H9 (cell line): ENCODE data around the gene MPP1. TPM values are rescaled to one million over a fixed set of nuclear protein-coding genes. Genes with fewer than 3 reads are reported as not detected.

ENCODE experiments used
- DNase-seq: peaks from one replicate; pipeline ENCODE4 v3.0.0-alpha.2; 2017
- H2AFZ ChIP-seq: one replicate; pipeline ENCODE4 v1.6.1; 2013; ENCODE audit warnings: mild to moderate bottlenecking, low read length, control low read depth, moderate library complexity
- H2AK5ac ChIP-seq: 2 replicates; pipeline ENCODE4 v1.6.1; 2013; ENCODE audit warnings: low read length, control low read depth, mixed read lengths; ENCODE audit not compliant: insufficient read length
- H2BK120ac ChIP-seq: one replicate; pipeline ENCODE4 v1.6.1; 2013; ENCODE audit warnings: low read depth, mild to moderate bottlenecking, low read length, control low read depth, inconsistent platforms; ENCODE audit not compliant: poor library complexity, severe bottlenecking
- H2BK12ac ChIP-seq: 2 replicates; pipeline ENCODE4 v1.6.1; 2013; ENCODE audit warnings: low read length, control low read depth, mixed read lengths, low read depth; ENCODE audit not compliant: insufficient read length
- H2BK15ac ChIP-seq: 2 replicates; pipeline ENCODE4 v1.6.1; 2013; ENCODE audit warnings: low read depth, low read length, control low read depth
- H2BK20ac ChIP-seq: one replicate; pipeline ENCODE4 v1.6.1; 2013; ENCODE audit warnings: low read depth, mild to moderate bottlenecking, low read length, control low read depth, inconsistent platforms; ENCODE audit not compliant: poor library complexity, severe bottlenecking
- H2BK5ac ChIP-seq: 2 replicates; pipeline ENCODE4 v1.6.1; 2013; ENCODE audit warnings: low read length, control low read depth, mixed read lengths; ENCODE audit not compliant: insufficient read length
- H3K14ac ChIP-seq: 2 replicates; pipeline ENCODE4 v1.6.1; 2013; ENCODE audit warnings: low read length, control low read depth; ENCODE audit not compliant: insufficient read depth
- H3K18ac ChIP-seq: 2 replicates; pipeline ENCODE4 v1.6.1; 2013; ENCODE audit warnings: low read depth, mild to moderate bottlenecking, mixed read lengths, low read length, control low read depth; ENCODE audit not compliant: insufficient read length
- H3K23ac ChIP-seq: 2 replicates; pipeline ENCODE4 v1.6.1; 2013; ENCODE audit warnings: low read length, control low read depth, mixed read lengths, low read depth; ENCODE audit not compliant: insufficient read length
- H3K23me2 ChIP-seq: 2 replicates; pipeline ENCODE4 v1.6.1; 2013; ENCODE audit warnings: low read depth, mild to moderate bottlenecking, mixed read lengths, low read length, control low read depth; ENCODE audit not compliant: insufficient read length, poor library complexity, severe bottlenecking
- H3K27ac ChIP-seq: 2 replicates; pipeline ENCODE4 v1.5.1; 2013; ENCODE audit warnings: low read length, control low read depth, mixed read lengths, low read depth; ENCODE audit not compliant: insufficient read length
- H3K27me3 ChIP-seq: 2 replicates; pipeline ENCODE4 v1.6.1; 2013; ENCODE audit warnings: low read length, control low read depth, inconsistent platforms; ENCODE audit not compliant: insufficient read depth
- H3K4ac ChIP-seq: 2 replicates; pipeline ENCODE4 v1.6.1; 2013; ENCODE audit warnings: low read depth, mild to moderate bottlenecking, control low read depth, inconsistent platforms, low read length, moderate library complexity
- H3K4me1 ChIP-seq: 2 replicates; pipeline ENCODE4 v1.6.1; 2013; ENCODE audit warnings: low read length, control low read depth, inconsistent platforms; ENCODE audit not compliant: insufficient read depth
- H3K4me2 ChIP-seq: 2 replicates; pipeline ENCODE4 v1.6.1; 2013; ENCODE audit warnings: low read length, control low read depth, mixed read lengths; ENCODE audit not compliant: insufficient read length, insufficient read depth
- H3K56ac ChIP-seq: 2 replicates; pipeline ENCODE4 v1.6.1; 2013; ENCODE audit warnings: low read depth, mild to moderate bottlenecking, mixed read lengths, low read length, control low read depth; ENCODE audit not compliant: insufficient read length
- H3K79me1 ChIP-seq: 2 replicates; pipeline ENCODE4 v1.6.1; 2013; ENCODE audit warnings: low read depth, mild to moderate bottlenecking, moderate library complexity, low read length, control low read depth, inconsistent platforms; ENCODE audit not compliant: insufficient read depth, poor library complexity, severe bottlenecking
- H3K79me2 ChIP-seq: 2 replicates; pipeline ENCODE4 v1.6.1; 2013; ENCODE audit warnings: low read length, control low read depth, inconsistent platforms; ENCODE audit not compliant: insufficient read depth
- H3K9ac ChIP-seq: 2 replicates; pipeline ENCODE4 v1.6.1; 2013; ENCODE audit warnings: low read length, control low read depth, mixed read lengths; ENCODE audit not compliant: insufficient read length; ENCODE audit errors: extremely low read depth
- H3K9me3 ChIP-seq: one replicate; pipeline ENCODE4 v1.6.1; 2013; ENCODE audit warnings: low read depth, low read length, inconsistent platforms; ENCODE audit not compliant: control insufficient read depth
- H3T11ph ChIP-seq: one replicate; pipeline ENCODE4 v1.6.1; 2013; ENCODE audit warnings: mild to moderate bottlenecking, low read length, control low read depth, inconsistent platforms
- H4K20me1 ChIP-seq: one replicate; pipeline ENCODE4 v1.6.1; 2013; ENCODE audit not compliant: control insufficient read depth, insufficient read length, insufficient read depth
- H4K5ac ChIP-seq: 2 replicates; pipeline ENCODE4 v1.6.1; 2013; ENCODE audit warnings: low read depth, mild to moderate bottlenecking, mixed read lengths, low read length, control low read depth; ENCODE audit not compliant: insufficient read length
- H4K8ac ChIP-seq: replicated peaks from 2 replicates; pipeline ENCODE4 v1.6.1; 2013; ENCODE audit warnings: low read length, control low read depth, mixed read lengths, low read depth; ENCODE audit not compliant: insufficient read length
- H4K91ac ChIP-seq: 2 replicates; pipeline ENCODE4 v1.6.1; 2013; ENCODE audit warnings: low read depth, mild to moderate bottlenecking, moderate library complexity, mixed read lengths, low read length, control low read depth; ENCODE audit not compliant: insufficient read length
- H3K27ac Mint-ChIP-seq, 3 experiments: 2 replicates in 2 of 3; 3 replicates in 1 of 3; pipeline ENCODE4 v1.8.0; 2020 to 2021; ENCODE audit warnings: mixed read lengths in 3 of 3, mild to moderate bottlenecking in 1 of 3, moderate library complexity in 1 of 3
- H3K27me3 Mint-ChIP-seq: 2 replicates; pipeline ENCODE4 v1.8.0; 2021; ENCODE audit warnings: low read depth, mild to moderate bottlenecking, moderate library complexity, mixed read lengths
- H3K36me3 Mint-ChIP-seq, 3 experiments: 2 replicates in 2 of 3; 3 replicates in 1 of 3; pipeline ENCODE4 v1.8.0; 2020 to 2021; ENCODE audit warnings: low read depth in 3 of 3, mixed read lengths in 3 of 3; ENCODE audit not compliant: insufficient read depth in 1 of 3
- H3K4me1 Mint-ChIP-seq, 2 experiments: 2 replicates each; pipeline ENCODE4 v1.8.0; 2020; ENCODE audit warnings: mixed read lengths in 2 of 2
- H3K4me3 Mint-ChIP-seq, 2 experiments: 2 replicates in 1 of 2; 3 replicates in 1 of 2; pipeline ENCODE4 v1.8.0; 2020 to 2021; ENCODE audit warnings: mild to moderate bottlenecking in 2 of 2, mixed read lengths in 2 of 2, moderate library complexity in 1 of 2
- H3K9me3 Mint-ChIP-seq, 2 experiments: 2 replicates in 1 of 2; 3 replicates in 1 of 2; pipeline ENCODE4 v1.8.0; 2020; ENCODE audit warnings: mild to moderate bottlenecking in 2 of 2, mixed read lengths in 2 of 2, moderate library complexity in 1 of 2
- CTCF ChIP-seq: fragments of 200-600 bp; sonication (generic); conservative IDR thresholded peaks from 3 replicates; pipeline ENCODE4 v1.8.0; 2021; ENCODE audit warnings: antibody characterized with exemption, mild to moderate bottlenecking
- total RNA-seq: library from RNA; stranded (reverse); gene quantifications from 2 replicates; pipeline ENCODE4 v1.2.1, GENCODE V29; 2021

The MPP1 gene
- total RNA-seq, 1 experiment from 2014 or later, result 17.9 TPM

DNA sequence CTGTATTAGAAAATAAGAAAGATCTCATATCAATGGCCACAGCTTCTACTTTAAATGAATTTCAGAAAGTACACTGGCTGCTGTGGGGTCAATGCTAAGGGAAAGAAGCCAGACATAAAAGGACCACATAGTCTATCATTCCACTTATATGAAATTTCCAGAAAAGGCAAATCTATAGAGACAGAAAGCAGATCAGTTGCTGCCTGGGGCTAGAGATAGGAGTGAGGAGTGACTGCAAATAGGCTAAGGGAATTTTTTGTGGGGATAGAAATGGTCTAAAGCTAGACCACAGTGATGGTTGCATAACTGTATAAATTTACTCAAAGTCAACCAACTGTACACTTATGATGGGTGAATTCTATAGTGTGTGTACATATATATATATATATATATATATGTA lies 62.7 kb downstream of the MPP1 start:
- H3K14ac ChIP-seq, result no peak overlapping the region
- no peaks in the 10 kb centered on the region for H3K79me2 ChIP-seq
- no peaks in the 10 kb centered on the region; the same call in 1 of the 2 replicates for H3K27me3 ChIP-seq
- no peak overlapping the region for H2BK12ac ChIP-seq
- TF ChIP-seq CTCF, result no peak
- no peak overlapping the region for H3K4ac ChIP-seq
- no peak overlapping the region for H3K4me2 ChIP-seq
- H4K91ac ChIP-seq, result no peak overlapping the region
- no peak overlapping the region for H3K23ac ChIP-seq
- H3K4me3 Mint-ChIP-seq, result no peak overlapping the region
- H4K20me1 ChIP-seq, result no peaks in the 10 kb centered on the region
- peaks cover 62 to 78% of the 10 kb centered on the region in 2 experiments for H3K9me3 Mint-ChIP-seq
- no peak overlapping the region for H3K56ac ChIP-seq
- H3K27ac Mint-ChIP-seq, result no peak overlapping the region
- H4K8ac ChIP-seq, result no peak overlapping the region
- no peak overlapping the region for H2BK20ac ChIP-seq
- H3K79me1 ChIP-seq, result no peaks in the 10 kb centered on the region
- no peak for DNase-seq
- no peak overlapping the region for H2BK5ac ChIP-seq
- H3K9me3 ChIP-seq, result peaks cover 18% of the 10 kb centered on the region
- no peak overlapping the region for H2AK5ac ChIP-seq
- H3K27ac ChIP-seq, result no peak overlapping the region
- H3K4me1 ChIP-seq, result no peaks in the 10 kb centered on the region
- H4K5ac ChIP-seq, result no peak overlapping the region
- H3K18ac ChIP-seq, result no peak overlapping the region
- H2BK15ac ChIP-seq, result no peak overlapping the region
- H3K27me3 Mint-ChIP-seq, result peaks cover 4% of the 10 kb centered on the region
- peaks cover 0 to 2% (median 0%) of the 10 kb centered on the region in 3 experiments; a peak in 3 of 7 replicates for H3K36me3 Mint-ChIP-seq
- no peak overlapping the region for H2AFZ ChIP-seq
- H3T11ph ChIP-seq, result no peak overlapping the region
- H3K23me2 ChIP-seq, result no peaks in the 10 kb centered on the region
- H2BK120ac ChIP-seq, result no peak overlapping the region
- no peak overlapping the region for H3K9ac ChIP-seq
- no peaks in the 10 kb centered on the region for H3K4me1 Mint-ChIP-seq
